K562 (cell line): ENCODE measurements around the gene RRAD. TPM values are rescaled to one million over a fixed set of nuclear protein-coding genes. Genes with fewer than 3 reads are reported as not detected.

ENCODE experiments used
- ATAC-seq: fragments of 200-7000 bp; cut with Tn5 transposase; 3 replicates; pipeline ENCODE4 v1.9.1; 2020; ENCODE audit warnings: moderate library complexity
- BruUV-seq: library from RNA; stranded (reverse); fragments of 400-500 nt; replicated peaks from 2 replicates; lab custom pipeline; 2021; lab: Mats Ljungman, UMichigan
- CTCF ChIA-PET: fragments of 300-600 bp; formaldehyde crosslinking; extraction: SDS; loops from one replicate; lab custom pipeline; 2021; ENCODE audit warnings: low intra/inter-chr PET ratio; lab: Yijun Ruan, JAX
- POLR2A ChIA-PET: fragments of 300-600, 350-650 bp; sonication (Branson Sonifier 250); formaldehyde crosslinking; extraction: SDS; loops from one replicate; lab custom pipeline; 2021; ENCODE audit warnings: antibody characterized with exemption, inconsistent platforms; lab: Yijun Ruan, JAX
- DNase-seq, 4 experiments: peaks; one replicate each; pipeline versions ENCODE4 v3.0.0 to v3.0.0-alpha.2; 2011 to 2018; ENCODE audit warnings: low spot score in 3 of 4, mixed read lengths in 3 of 4; ENCODE audit errors: extremely low read depth in 1 of 4
- FAIRE-seq: peaks from 2 replicates; lab custom pipeline; 2011; peaks lifted over from hg19 to GRCh38; lab: Jason Lieb, UNC
- H2AFZ ChIP-seq: 2 replicates; pipeline ENCODE4 v1.6.0; 2011; ENCODE audit warnings: low read depth, low read length, control low read depth, inconsistent platforms
- H3K27ac ChIP-seq: fragments of 200-600 bp; 3 replicates; pipeline ENCODE4 v1.8.0; 2011; ENCODE audit warnings: low read depth, mild to moderate bottlenecking, control low read depth, inconsistent platforms, low read length, moderate library complexity, mixed read lengths; ENCODE audit errors: extremely low read depth
- H3K27me3 ChIP-seq, 2 experiments: fragments of 300-600 bp in 1 of 2; 2 replicates in 1 of 2; 3 replicates in 1 of 2; pipeline versions ENCODE4 v1.6.0 to v1.8.0; 2011; ENCODE audit warnings: inconsistent platforms in 2 of 2, low read length in 2 of 2, mild to moderate bottlenecking in 1 of 2, mixed read lengths in 1 of 2, moderate library complexity in 1 of 2; ENCODE audit not compliant: control insufficient read depth in 2 of 2, insufficient read depth in 2 of 2
- H3K36me3 ChIP-seq: fragments of 300-600 bp; 3 replicates; pipeline ENCODE4 v1.8.0; 2011; ENCODE audit warnings: mild to moderate bottlenecking, low read length, inconsistent platforms; ENCODE audit not compliant: control insufficient read depth, insufficient read depth
- H3K4me1 ChIP-seq, 2 experiments: fragments of 200-600 bp in 1 of 2; replicated peaks in 1 of 2; 2 replicates in 1 of 2; 3 replicates in 1 of 2; pipeline versions ENCODE4 v1.5.1 to v1.8.0; 2011; ENCODE audit warnings: inconsistent platforms in 2 of 2, low read length in 2 of 2, mild to moderate bottlenecking in 1 of 2, mixed read lengths in 1 of 2, moderate library complexity in 1 of 2; ENCODE audit not compliant: control insufficient read depth in 2 of 2, insufficient read depth in 2 of 2
- H3K4me2 ChIP-seq: 2 replicates; pipeline ENCODE4 v1.6.1; 2011; ENCODE audit warnings: low read length, control low read depth, inconsistent platforms, mixed read lengths; ENCODE audit not compliant: insufficient read depth
- H3K4me3 ChIP-seq: fragments of 200-600 bp; sonication (generic), shearing (Covaris generic); 2 replicates; pipeline ENCODE4 v1.5.1; 2016; ENCODE audit warnings: control low read depth, inconsistent platforms
- H3K79me2 ChIP-seq: fragments of 200-600 bp; 3 replicates; pipeline ENCODE4 v1.8.0; 2011; ENCODE audit warnings: low read length, inconsistent platforms; ENCODE audit not compliant: control insufficient read depth, insufficient read depth
- H3K9ac ChIP-seq, 2 experiments: 2 replicates each; pipeline versions ENCODE4 v1.6.0 to v1.6.1; 2011; ENCODE audit warnings: low read depth in 2 of 2, low read length in 2 of 2, control low read depth in 1 of 2, inconsistent platforms in 1 of 2, mild to moderate bottlenecking in 1 of 2, mixed read lengths in 1 of 2; ENCODE audit not compliant: insufficient read depth in 1 of 2
- H3K9me1 ChIP-seq: one replicate; pipeline ENCODE4 v1.6.0; 2011; ENCODE audit warnings: inconsistent platforms, mild to moderate bottlenecking, low read length, moderate library complexity; ENCODE audit not compliant: control insufficient read depth, insufficient read depth
- H3K9me3 ChIP-seq: replicated peaks from 2 replicates; pipeline ENCODE4 v1.5.1; 2011; ENCODE audit warnings: low read depth, low read length, inconsistent platforms; ENCODE audit not compliant: control insufficient read depth, insufficient read depth
- H4K20me1 ChIP-seq: replicated peaks from 2 replicates; pipeline ENCODE4 v1.6.1; 2011; ENCODE audit warnings: low read length, inconsistent platforms, mixed read lengths; ENCODE audit not compliant: control insufficient read depth, insufficient read depth
- ARNT ChIP-seq, 2 experiments: fragments of 450-650 bp; IDR thresholded peaks; 2 replicates each; pipeline ENCODE4 v1.6.1; 2016; ENCODE audit warnings: mild to moderate bottlenecking in 1 of 2
- CBFA2T2 ChIP-seq: fragments of 450-650 bp; conservative IDR thresholded peaks from 2 replicates; pipeline ENCODE4 v1.6.1; 2017; ENCODE audit warnings: mild to moderate bottlenecking
- CBX8 ChIP-seq: fragments of 200-600 bp; sonication (generic); IDR thresholded peaks from 2 replicates; pipeline ENCODE4 v1.6.1; 2012; ENCODE audit warnings: borderline replicate concordance, mixed run types, low read depth, mild to moderate bottlenecking, moderate library complexity, mixed read lengths, low read length, control low read depth, inconsistent platforms; ENCODE audit not compliant: poor library complexity, severe bottlenecking; ENCODE audit errors: extremely low read depth
- CC2D1A ChIP-seq: fragments of 450-650 bp; IDR thresholded peaks from 2 replicates; pipeline ENCODE4 v1.6.1; 2017; ENCODE audit warnings: mild to moderate bottlenecking
- CEBPB ChIP-seq: fragments of 450-650 bp; IDR thresholded peaks from 2 replicates; pipeline ENCODE4 v1.6.1; 2016; ENCODE audit warnings: missing genetic modification characterization, missing compliant biosample characterization
- CTCF ChIP-seq, 3 experiments: IDR thresholded peaks in 2 of 3; conservative IDR thresholded peaks in 1 of 3; 2 replicates each; pipeline ENCODE4 v1.5.1; 2011 to 2012; ENCODE audit warnings: low read length in 3 of 3, mild to moderate bottlenecking in 3 of 3, control low read depth in 2 of 3, improper control_type of control experiment in 1 of 3, inconsistent platforms in 1 of 3, low read depth in 1 of 3, mixed read lengths in 1 of 3, moderate library complexity in 1 of 3; ENCODE audit not compliant: insufficient read depth in 2 of 3
- CXXC5 ChIP-seq: fragments of 250-450 bp; sonication (Bioruptor Pico); IDR thresholded peaks from 2 replicates; pipeline ENCODE4 v1.8.0; 2022; ENCODE audit warnings: inconsistent platforms, mild to moderate bottlenecking, moderate library complexity
- GATAD2A ChIP-seq: fragments of 450-650 bp; IDR thresholded peaks from 2 replicates; pipeline ENCODE4 v1.6.1; 2017
- MXD1 ChIP-seq: fragments of 250-450 bp; sonication (Bioruptor Pico); IDR thresholded peaks from 2 replicates; pipeline ENCODE4 v1.8.0; 2021; ENCODE audit warnings: borderline replicate concordance, mild to moderate bottlenecking, moderate library complexity; ENCODE audit not compliant: poor library complexity, severe bottlenecking
- NFE2L1 ChIP-seq: fragments of 450-650 bp; IDR thresholded peaks from 2 replicates; pipeline ENCODE4 v1.6.1; 2016; ENCODE audit warnings: missing genetic modification characterization, low read depth, mild to moderate bottlenecking, missing compliant biosample characterization, moderate library complexity, borderline replicate concordance
- NR3C1 ChIP-seq: sonication (generic); formaldehyde crosslinking; IDR thresholded peaks from 2 replicates; pipeline ENCODE4 v1.8.1; 2022; ENCODE audit warnings: missing genetic modification reagents
- SAFB2 ChIP-seq: fragments of 200-400 bp; formaldehyde crosslinking; IDR thresholded peaks from 2 replicates; pipeline ENCODE4 v1.6.1; 2018; ENCODE audit warnings: borderline replicate concordance, low read length, low read depth, moderate library complexity; ENCODE audit not compliant: severe bottlenecking
- SMAD3 ChIP-seq: fragments of 450-650 bp; formaldehyde crosslinking; conservative IDR thresholded peaks from 2 replicates; pipeline ENCODE4 v1.4.0; 2020; ENCODE audit warnings: mild to moderate bottlenecking
- ZC3H4 ChIP-seq: sonication (generic); formaldehyde crosslinking; IDR thresholded peaks from 2 replicates; pipeline ENCODE4 v1.9.0; 2021; ENCODE audit warnings: missing genetic modification reagents, borderline replicate concordance
- ZNF431 ChIP-seq: sonication (generic); formaldehyde crosslinking; IDR thresholded peaks from 2 replicates; pipeline ENCODE4 v1.8.0; 2022; ENCODE audit warnings: mild to moderate bottlenecking, missing genetic modification reagents
- ZNF655 ChIP-seq: fragments of 250-450 bp; sonication (Bioruptor Pico); IDR thresholded peaks from 2 replicates; pipeline ENCODE4 v1.5.0; 2021
- ZNF668 ChIP-seq: fragments of 250-450 bp; sonication (Bioruptor Pico); IDR thresholded peaks from 2 replicates; pipeline ENCODE4 v1.8.0; 2022; ENCODE audit warnings: mild to moderate bottlenecking, inconsistent platforms
- WGBS: fragments of 100-300 bp; shearing (Covaris generic); methylation state at CpG from one replicate; pipeline ENCODE4 v1.1.6; 2016; ENCODE audit warnings: low coverage, mixed read lengths; ENCODE audit not compliant: insufficient coverage; ENCODE audit errors: missing lambda C conversion rate; 5-methylcytosine and 5-hydroxymethylcytosine counted together
- in situ Hi-C: fragments of 300-500 bp; cut with MboI; formaldehyde crosslinking; loops from 4 replicates; pipeline ENCODE4 v1.15.0; 2018; ENCODE audit warnings: inconsistent platforms, mixed read lengths
- intact Hi-C: fragments of 100-400 bp; cut with micrococcal nuclease; formaldehyde crosslinking; loops from 2 replicates; pipeline ENCODE4 v1.14.2; 2022
- polyA plus RNA-seq, 8 experiments: library from polyadenylated mRNA; depleted of rRNA in 4 of 8; stranded (reverse) in 5 of 8; unstranded in 3 of 8; fragments of >200 nt; fragmentation: Nextera tagmentation in 2 of 8; fragmentation: Illumina TruSeq in 1 of 8; extraction: Ambion mirVana in 2 of 8; extraction: Trizol in 1 of 8; gene quantifications; 2 replicates each; pipeline versions ENCODE4 v1.2.1 to v1.2.3, GENCODE V29; 2011 to 2014; ENCODE audit warnings: inconsistent platforms in 1 of 8, missing spikeins in 1 of 8
- total RNA-seq, 7 experiments: library from RNA; depleted of rRNA in 6 of 7; stranded (reverse); fragments of >200 nt in 6 of 7; fragmentation: Illumina TruSeq in 2 of 7; extraction: Trizol in 2 of 7; gene quantifications; 2 replicates each; pipeline versions ENCODE4 v1.2.1 to v1.2.3, GENCODE V29; 2011 to 2021; ENCODE audit warnings: low replicate concordance in 1 of 7

RRAD gene
- total and polyA plus RNA-seq, 9 of the 15 experiments (the other 6 are each of a cell fraction or from before 2014, with no cell fraction given) = 0.09 to 0.20 (median 0.13) TPM; not detected in 5

GRCh38 chr16:66973716-66974115 lies 48.4 kb upstream of the RRAD start:
- FAIRE-seq (no peak), DNase-seq (no peak), ATAC-seq (no peak)
- Histone ChIP-seq H3K27ac (no peak overlapping the region), H3K36me3 (no peaks in the 10 kb centered on the region), H3K9me3 (no peaks in the 10 kb centered on the region), H3K9ac (no peak overlapping the region; a peak in 1 of 4 replicates), H3K4me3 (no peak overlapping the region), H3K79me2 (no peaks in the 10 kb centered on the region), H3K4me1 (peaks cover 6 to 21% of the 10 kb centered on the region in 2 experiments; a peak in 4 of 5 replicates), H4K20me1 (no peaks in the 10 kb centered on the region), H3K4me2 (no peak overlapping the region), H3K27me3 (peaks cover 6 to 17% of the 10 kb centered on the region in 2 experiments; a peak in 4 of 5 replicates), H2AFZ (no peak overlapping the region), H3K9me1 (peaks cover 3% of the 10 kb centered on the region)
- POLR2A ChIA-PET = interaction anchor here (0.6 to 0.8 kb wide), 3 partner anchors 13 to 172 kb away, joined by 3 read pairs; partner anchors contain the start of gene CES3
- whole genome bisulfite sequencing = 54% methylated on average over 3 of the region's 6 CpGs
- in situ Hi-C loops (loop anchor here (25.0 kb wide), 2 partner anchors 189 to 439 kb away; partner anchors contain the start of genes B3GNT9, FBXL8, HSF4 and NOL3), intact Hi-C loops (loop anchor here (10.0 kb wide), 1 partner anchor 271 kb away; the partner anchor contains the start of genes FHOD1 and SLC9A5)
- TF ChIP-seq CTCF (IDR thresholded peaks at IDR 0.05 in 2 of 3, conservative IDR thresholded peaks at IDR 0.05 in 1 of 3; ENCODE audit: insufficient read depth in 2 of 3, low read depth in 1 of 3, low read length in 3 of 3) = no peak
- TF ChIP-seq NFE2L1 = no peak
- no peak for TF ChIP-seq ZNF655
- TF ChIP-seq CC2D1A = no peak
- no peak for TF ChIP-seq GATAD2A
- TF ChIP-seq CBX8 = no peak
- TF ChIP-seq CEBPB (tag) = no peak
- no peak for TF ChIP-seq SAFB2
- no peak for TF ChIP-seq CXXC5 (CRISPR knock-in tag)
- no peak for TF ChIP-seq ZNF431
- TF ChIP-seq NR3C1 (CRISPR knock-in tag) = no peak
- no peak for TF ChIP-seq ZC3H4 (CRISPR knock-in tag)
- TF ChIP-seq ZNF668 (CRISPR knock-in tag) = no peak
- no peak for TF ChIP-seq SMAD3 (CRISPR knock-in tag)
- TF ChIP-seq ARNT (IDR thresholded peaks at IDR 0.05) = no peak
- TF ChIP-seq MXD1 = no peak
- no peak for TF ChIP-seq CBFA2T2
- CTCF ChIA-PET = no interaction called here
- BruUV-seq = no TSS peak
